Fibroblast of villous mesenchyme (primary cell): ENCODE measurements around the gene RLF. TPM values are rescaled to one million over a fixed set of nuclear protein-coding genes. Genes with fewer than 3 reads are reported as not detected.
"Not testable (repeated sequence)": the region's sequence is repeated elsewhere in the genome, so short reads cannot be mapped to it uniquely, and the experiment has no call there.

Experiments used
- DNase-seq: peaks from one replicate; pipeline ENCODE4 v3.0.0-alpha.2; 2010; ENCODE audit warnings: low read depth
- H3K4me3 ChIP-seq: 2 replicates; pipeline ENCODE4 v1.5.1; 2011; ENCODE audit warnings: low read depth, mild to moderate bottlenecking, low read length
- CTCF ChIP-seq: IDR thresholded peaks from 2 replicates; pipeline ENCODE4 v1.5.1; 2012; ENCODE audit warnings: low read depth, mild to moderate bottlenecking, low read length; ENCODE audit not compliant: insufficient read depth
- total RNA-seq: library from RNA; depleted of rRNA; stranded (reverse); fragments of >200 nt; gene quantifications from 2 replicates; pipeline ENCODE4 v1.2.3, GENCODE V29; 2012

The RLF gene
- total RNA-seq, 1 donor = 26.3 TPM

GRCh38 chr1:40204856-40205255, 43.7 kb downstream of the RLF start:
- no peak overlapping the region for H3K4me3 ChIP-seq
- TF ChIP-seq CTCF = no peak
- DNase-seq = no peak

- DNase-seq = no peak
- TF ChIP-seq CTCF = no peak
- H3K4me3 ChIP-seq = no peak overlapping the region
Measured at GRCh38 chr1:40210511-40211204, 49.5 kb downstream of the RLF start.

- no peak for TF ChIP-seq CTCF
- no peak overlapping the region for H3K4me3 ChIP-seq
- DNase-seq = no peak
Measured at GRCh38 chr1:40218333-40218732, 57.1 kb downstream of the RLF start.

GRCh38 chr1:40221471-40221905, 60.3 kb downstream of the RLF start:
- DNase-seq, H3K4me3 ChIP-seq: not testable (repeated sequence)

GRCh38 chr1:40221977-40222772, 61.0 kb downstream of the RLF start:
- no peak for DNase-seq
- no peak overlapping the region for H3K4me3 ChIP-seq
- TF ChIP-seq CTCF = no peak

GRCh38 chr1:40224040-40224439, 62.9 kb downstream of the RLF start:
- H3K4me3 ChIP-seq = no peak overlapping the region
- DNase-seq = no peak
- no peak for TF ChIP-seq CTCF

- no peak for DNase-seq
- H3K4me3 ChIP-seq = no peak overlapping the region
- TF ChIP-seq CTCF = no peak
Measured at GRCh38 chr1:40226192-40226591, 65.0 kb downstream of the RLF start.
